KMS-11 (cell line): ENCODE measurements around the gene ACP4.

ENCODE experiments used
- H2AFZ ChIP-seq: fragments of 200-600 bp; sonication (generic); 2 replicates; pipeline ENCODE4 v1.6.1; 2016; ENCODE audit warnings: antibody characterized with exemption, mixed run types, low read depth
- H3K27ac ChIP-seq: fragments of 200-600 bp; sonication (generic); 2 replicates; pipeline ENCODE4 v1.6.1; 2016; ENCODE audit warnings: mild to moderate bottlenecking, mixed run types
- H3K27me3 ChIP-seq: fragments of 200-600 bp; sonication (generic); 2 replicates; pipeline ENCODE4 v1.6.1; 2017; ENCODE audit warnings: mild to moderate bottlenecking, low read depth, mixed run types, moderate library complexity; ENCODE audit not compliant: insufficient read depth
- H3K36me3 ChIP-seq: fragments of 200-600 bp; sonication (generic); 2 replicates; pipeline ENCODE4 v1.6.1; 2017; ENCODE audit warnings: mild to moderate bottlenecking, mixed run types; ENCODE audit not compliant: insufficient read depth
- H3K4me1 ChIP-seq: fragments of 200-600 bp; sonication (generic); 2 replicates; pipeline ENCODE4 v1.6.1; 2016; ENCODE audit warnings: mild to moderate bottlenecking, low read depth, mixed run types; ENCODE audit not compliant: poor library complexity, severe bottlenecking
- H3K4me2 ChIP-seq: fragments of 200-600 bp; sonication (generic); 2 replicates; pipeline ENCODE4 v1.7.0; 2016; ENCODE audit warnings: mild to moderate bottlenecking, mixed run types
- H3K4me3 ChIP-seq: fragments of 200-600 bp; sonication (generic); IDR thresholded peaks from 2 replicates; pipeline ENCODE4 v1.6.1; 2017; ENCODE audit warnings: low read depth, low read length, mixed read lengths; ENCODE audit not compliant: insufficient read depth
- H3K79me2 ChIP-seq: fragments of 200-600 bp; sonication (generic); 2 replicates; pipeline ENCODE4 v1.6.1; 2016; ENCODE audit warnings: low read depth, mixed run types; ENCODE audit not compliant: insufficient read depth
- H3K9ac ChIP-seq: fragments of 200-600 bp; sonication (generic); 2 replicates; pipeline ENCODE4 v1.6.1; 2016; ENCODE audit warnings: mild to moderate bottlenecking, mixed run types
- H4K20me1 ChIP-seq: fragments of 200-600 bp; sonication (generic); 2 replicates; pipeline ENCODE4 v1.6.1; 2016; ENCODE audit warnings: mild to moderate bottlenecking, mixed run types; ENCODE audit not compliant: insufficient read depth
- TF ChIP-seq, protein P1 (sequence below): fragments of 200-600 bp; sonication (generic); conservative IDR thresholded peaks from 2 replicates; pipeline ENCODE4 v1.6.1; 2017; ENCODE audit warnings: low read depth, mild to moderate bottlenecking, antibody characterized with exemption, low read length, moderate library complexity, mixed read lengths

The ACP4 gene

GRCh38 chr19:50821622-50822021, 31.4 kb downstream of the ACP4 start:
- Histone ChIP-seq H3K27me3 (peaks cover 47% of the 10 kb centered on the region), H3K4me3 (no peak overlapping the region), H3K36me3 (no peaks in the 10 kb centered on the region), H2AFZ (no peak overlapping the region), H3K9ac (no peak overlapping the region), H3K4me1 (no peaks in the 10 kb centered on the region), H3K79me2 (no peaks in the 10 kb centered on the region), H4K20me1 (no peaks in the 10 kb centered on the region), H3K4me2 (no peak overlapping the region), H3K27ac (no peak overlapping the region)
- TF ChIP-seq, protein P1, sequence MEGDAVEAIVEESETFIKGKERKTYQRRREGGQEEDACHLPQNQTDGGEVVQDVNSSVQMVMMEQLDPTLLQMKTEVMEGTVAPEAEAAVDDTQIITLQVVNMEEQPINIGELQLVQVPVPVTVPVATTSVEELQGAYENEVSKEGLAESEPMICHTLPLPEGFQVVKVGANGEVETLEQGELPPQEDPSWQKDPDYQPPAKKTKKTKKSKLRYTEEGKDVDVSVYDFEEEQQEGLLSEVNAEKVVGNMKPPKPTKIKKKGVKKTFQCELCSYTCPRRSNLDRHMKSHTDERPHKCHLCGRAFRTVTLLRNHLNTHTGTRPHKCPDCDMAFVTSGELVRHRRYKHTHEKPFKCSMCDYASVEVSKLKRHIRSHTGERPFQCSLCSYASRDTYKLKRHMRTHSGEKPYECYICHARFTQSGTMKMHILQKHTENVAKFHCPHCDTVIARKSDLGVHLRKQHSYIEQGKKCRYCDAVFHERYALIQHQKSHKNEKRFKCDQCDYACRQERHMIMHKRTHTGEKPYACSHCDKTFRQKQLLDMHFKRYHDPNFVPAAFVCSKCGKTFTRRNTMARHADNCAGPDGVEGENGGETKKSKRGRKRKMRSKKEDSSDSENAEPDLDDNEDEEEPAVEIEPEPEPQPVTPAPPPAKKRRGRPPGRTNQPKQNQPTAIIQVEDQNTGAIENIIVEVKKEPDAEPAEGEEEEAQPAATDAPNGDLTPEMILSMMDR = no peak

DNA sequence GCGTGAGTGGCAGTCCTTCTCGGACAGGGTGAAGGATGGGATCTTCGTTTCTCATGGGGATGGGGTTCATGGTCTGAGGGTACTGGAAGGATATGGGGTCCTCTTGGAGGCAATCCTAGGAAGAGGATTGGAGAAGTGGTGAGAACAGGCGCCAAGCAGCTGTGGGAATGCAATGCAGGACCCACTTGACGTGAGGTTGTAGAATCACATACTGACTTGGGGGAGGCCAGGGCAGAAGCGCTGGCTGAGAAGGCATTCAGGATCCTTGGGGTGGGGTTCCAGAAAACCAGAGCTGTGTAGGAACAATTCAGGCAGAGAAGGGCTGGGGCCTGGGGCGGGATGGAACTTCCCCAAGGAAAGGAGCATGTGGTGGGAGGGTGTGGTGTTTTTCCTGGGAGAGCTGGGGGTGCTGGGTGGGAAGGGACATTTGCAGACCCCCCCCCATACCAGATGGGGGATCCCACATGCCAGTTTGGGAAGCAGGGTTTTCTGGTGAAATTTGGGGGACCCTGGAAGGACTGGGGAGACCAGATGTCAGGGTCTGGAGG, 32.5 kb downstream of the ACP4 start:
- no peak overlapping the region for H3K9ac ChIP-seq

GRCh38 chr19:50823389-50824042, 33.3 kb downstream of the ACP4 start, which contains the start of gene KLK1:
Gene KLK1, minus strand, starts transcription at chr19:50823787. Its CDS starts 39 bp downstream, at chr19:50823748.
- TF ChIP-seq, protein P1 = no peak
- Histone ChIP-seq H2AFZ (no peak within 1 kb of the TSS), H3K9ac (no peak within 1 kb of the TSS)

More for the DNA sequence above, 32.5 kb downstream of the ACP4 start:
- Histone ChIP-seq H3K4me2 (no peak overlapping the region), H3K4me3 (no peak overlapping the region), H3K79me2 (no peaks in the 10 kb centered on the region), H3K27me3 (peaks cover 44% of the 10 kb centered on the region), H2AFZ (no peak overlapping the region), H3K27ac (no peak overlapping the region), H3K36me3 (no peaks in the 10 kb centered on the region), H4K20me1 (no peaks in the 10 kb centered on the region), H3K4me1 (no peaks in the 10 kb centered on the region)
- TF ChIP-seq, protein P1 = no peak

GRCh38 chr19:50826492-50827240, 36.5 kb downstream of the ACP4 start:
- Histone ChIP-seq H3K27ac (no peak overlapping the region), H4K20me1 (no peaks in the 10 kb centered on the region), H3K36me3 (no peaks in the 10 kb centered on the region), H3K4me3 (no peak overlapping the region), H3K4me2 (no peak overlapping the region), H3K4me1 (no peaks in the 10 kb centered on the region), H3K9ac (no peak overlapping the region), H2AFZ (no peak overlapping the region), H3K27me3 (peaks cover 22% of the 10 kb centered on the region), H3K79me2 (no peaks in the 10 kb centered on the region)
- TF ChIP-seq, protein P1 = no peak

More at GRCh38 chr19:50823389-50824042, 33.3 kb downstream of the ACP4 start, which contains the start of gene KLK1:
- H3K27me3 ChIP-seq = peaks cover 48% of the 10 kb centered on the region
- H3K4me1 ChIP-seq = no peaks in the 10 kb centered on the region
- no peak within 1 kb of the TSS for H3K4me2 ChIP-seq
- H3K79me2 ChIP-seq = no peaks in the 10 kb centered on the region
- no peak within 1 kb of the TSS for H3K4me3 ChIP-seq
- H3K36me3 ChIP-seq = no peaks in the 10 kb centered on the region
- H3K27ac ChIP-seq = no peak within 1 kb of the TSS
- no peaks in the 10 kb centered on the region for H4K20me1 ChIP-seq
